Activated naive CD8-positive, alpha-beta T cell (primary cell): Measurements from ENCODE around the gene FKBP15.

Experiments
- H3K27ac Mint-ChIP-seq: one replicate; pipeline ENCODE4 v1.8.0; 2021; ENCODE audit warnings: mixed read lengths
- H3K27me3 Mint-ChIP-seq: one replicate; pipeline ENCODE4 v1.8.0; 2021; ENCODE audit warnings: mixed read lengths
- H3K36me3 Mint-ChIP-seq: one replicate; pipeline ENCODE4 v1.8.0; 2021; ENCODE audit warnings: mixed read lengths
- H3K4me1 Mint-ChIP-seq: one replicate; pipeline ENCODE4 v1.8.0; 2021; ENCODE audit warnings: low read depth, mixed read lengths
- H3K4me3 Mint-ChIP-seq: one replicate; pipeline ENCODE4 v1.8.0; 2021; ENCODE audit warnings: mild to moderate bottlenecking, mixed read lengths
- H3K9me3 Mint-ChIP-seq: one replicate; pipeline ENCODE4 v1.8.0; 2021; ENCODE audit warnings: low read depth, mixed read lengths

Gene FKBP15

DNA sequence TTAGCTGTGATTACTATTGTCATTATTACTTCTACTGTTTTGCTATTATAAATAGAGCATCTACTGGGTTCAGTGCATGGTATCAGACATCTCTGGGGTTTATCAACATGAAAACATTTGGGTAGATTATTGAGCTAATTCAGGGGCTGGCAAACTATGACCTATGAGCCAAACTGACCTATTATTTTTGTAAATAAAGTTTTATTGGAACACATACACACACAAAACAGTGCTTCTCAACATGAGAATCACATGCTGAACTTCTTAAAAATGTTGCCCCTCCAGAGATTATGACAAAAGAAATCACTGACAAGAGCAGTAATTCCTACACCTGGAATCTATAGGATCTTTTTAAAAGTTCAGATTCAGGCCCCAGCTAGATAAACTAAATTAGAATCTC lies 39.9 kb downstream of the FKBP15 start:
- H3K27ac Mint-ChIP-seq: no peak overlapping the region
- no peaks in the 10 kb centered on the region for H3K27me3 Mint-ChIP-seq
- no peaks in the 10 kb centered on the region for H3K9me3 Mint-ChIP-seq
- no peak overlapping the region for H3K4me3 Mint-ChIP-seq
- peaks cover 31% of the 10 kb centered on the region for H3K36me3 Mint-ChIP-seq
- H3K4me1 Mint-ChIP-seq: no peaks in the 10 kb centered on the region

GRCh38 chr9:113179839-113180238 lies 41.2 kb downstream of the FKBP15 start:
- no peaks in the 10 kb centered on the region for H3K4me1 Mint-ChIP-seq
- no peaks in the 10 kb centered on the region for H3K9me3 Mint-ChIP-seq
- H3K36me3 Mint-ChIP-seq: peaks cover 24% of the 10 kb centered on the region
- no peaks in the 10 kb centered on the region for H3K27me3 Mint-ChIP-seq
- no peak overlapping the region for H3K27ac Mint-ChIP-seq
- H3K4me3 Mint-ChIP-seq: no peak overlapping the region

- H3K4me3 Mint-ChIP-seq: no peak overlapping the region
- H3K9me3 Mint-ChIP-seq: no peaks in the 10 kb centered on the region
- peaks cover 27% of the 10 kb centered on the region for H3K36me3 Mint-ChIP-seq
- H3K4me1 Mint-ChIP-seq: no peaks in the 10 kb centered on the region
- no peaks in the 10 kb centered on the region for H3K27me3 Mint-ChIP-seq
- H3K27ac Mint-ChIP-seq: no peak overlapping the region
Observed at GRCh38 chr9:113178087-113178486, 43.0 kb downstream of the FKBP15 start.

DNA sequence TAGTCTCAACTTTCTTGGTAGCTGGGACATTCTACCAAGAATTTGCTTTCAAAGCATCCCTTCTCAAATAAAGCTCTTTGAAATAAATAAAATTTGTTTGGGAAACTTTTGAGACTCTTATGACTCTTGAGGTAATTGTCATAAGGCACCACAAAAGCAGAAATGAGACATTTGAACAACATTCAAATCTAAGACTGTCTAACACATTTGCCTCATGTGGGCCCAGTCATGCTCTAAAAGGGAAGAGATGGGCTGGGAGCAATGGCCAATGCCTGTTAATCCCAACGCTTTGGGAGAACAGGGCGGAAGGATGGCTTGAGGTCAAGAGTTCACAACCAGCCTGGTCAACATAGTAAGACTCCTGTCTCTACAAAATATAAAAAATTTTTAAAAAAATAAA lies 43.8 kb downstream of the FKBP15 start:
- Mint-ChIP-seq H3K4me1 (no peaks in the 10 kb centered on the region), H3K27me3 (no peaks in the 10 kb centered on the region), H3K36me3 (peaks cover 29% of the 10 kb centered on the region), H3K27ac (no peak overlapping the region), H3K9me3 (no peaks in the 10 kb centered on the region), H3K4me3 (no peak overlapping the region)

GRCh38 chr9:113176803-113177202 lies 44.3 kb downstream of the FKBP15 start:
- no peak overlapping the region for H3K27ac Mint-ChIP-seq
- H3K4me3 Mint-ChIP-seq: no peak overlapping the region
- H3K4me1 Mint-ChIP-seq: no peaks in the 10 kb centered on the region
- H3K27me3 Mint-ChIP-seq: no peaks in the 10 kb centered on the region
- H3K9me3 Mint-ChIP-seq: no peaks in the 10 kb centered on the region
- peaks cover 29% of the 10 kb centered on the region for H3K36me3 Mint-ChIP-seq

GRCh38 chr9:113173341-113173740 lies 47.7 kb downstream of the FKBP15 start:
- H3K4me1 Mint-ChIP-seq: no peaks in the 10 kb centered on the region
- H3K4me3 Mint-ChIP-seq: no peak overlapping the region
- H3K36me3 Mint-ChIP-seq: peaks cover 34% of the 10 kb centered on the region
- H3K27ac Mint-ChIP-seq: no peak overlapping the region
- no peaks in the 10 kb centered on the region for H3K9me3 Mint-ChIP-seq
- no peaks in the 10 kb centered on the region for H3K27me3 Mint-ChIP-seq

DNA sequence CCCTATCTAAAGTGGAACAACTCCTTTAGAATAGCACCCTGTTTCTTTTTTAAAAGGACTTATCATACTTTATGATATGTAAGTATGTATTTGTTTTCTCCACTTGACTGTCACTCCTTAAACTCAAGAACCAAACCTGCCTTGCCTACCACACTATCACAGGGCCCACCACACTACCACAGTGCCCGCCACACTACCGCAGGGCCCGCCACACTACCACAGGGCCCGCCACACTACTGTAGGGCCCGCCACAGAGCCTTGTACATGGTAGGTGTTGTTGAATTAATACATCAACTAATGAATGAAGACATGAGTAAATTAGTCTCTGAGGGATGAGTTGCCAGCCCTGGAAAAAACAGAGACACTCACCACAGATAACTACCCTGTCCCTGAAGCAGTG lies 52.3 kb downstream of the FKBP15 start:
- H3K4me1 Mint-ChIP-seq: no peaks in the 10 kb centered on the region
- no peaks in the 10 kb centered on the region for H3K9me3 Mint-ChIP-seq
- H3K27me3 Mint-ChIP-seq: no peaks in the 10 kb centered on the region
- H3K4me3 Mint-ChIP-seq: no peak overlapping the region
- no peak overlapping the region for H3K27ac Mint-ChIP-seq
- peaks cover 26% of the 10 kb centered on the region for H3K36me3 Mint-ChIP-seq

DNA sequence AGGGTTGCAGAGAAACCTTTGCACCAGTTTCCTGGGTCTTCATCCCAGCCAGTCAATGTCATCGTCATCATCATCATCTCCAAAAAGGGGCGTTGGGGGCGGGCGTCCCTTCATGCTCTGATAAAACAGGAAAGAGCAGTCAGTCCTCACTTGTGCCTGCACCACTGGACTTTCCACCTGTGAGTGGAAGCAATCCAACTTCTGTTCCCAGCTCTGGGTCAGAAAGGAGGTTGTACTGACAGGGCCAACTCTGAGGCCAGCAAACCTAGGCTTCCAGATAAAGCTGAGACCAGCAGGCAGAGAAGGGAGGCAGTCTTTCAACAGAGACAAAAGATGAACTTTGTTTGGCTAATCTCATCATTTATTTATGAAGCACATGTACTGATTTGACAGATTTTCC lies 55.0 kb downstream of the FKBP15 start:
- Mint-ChIP-seq H3K4me1 (no peaks in the 10 kb centered on the region), H3K27ac (no peak overlapping the region), H3K4me3 (no peak overlapping the region), H3K36me3 (peaks cover 12% of the 10 kb centered on the region), H3K9me3 (no peaks in the 10 kb centered on the region), H3K27me3 (no peaks in the 10 kb centered on the region)

DNA sequence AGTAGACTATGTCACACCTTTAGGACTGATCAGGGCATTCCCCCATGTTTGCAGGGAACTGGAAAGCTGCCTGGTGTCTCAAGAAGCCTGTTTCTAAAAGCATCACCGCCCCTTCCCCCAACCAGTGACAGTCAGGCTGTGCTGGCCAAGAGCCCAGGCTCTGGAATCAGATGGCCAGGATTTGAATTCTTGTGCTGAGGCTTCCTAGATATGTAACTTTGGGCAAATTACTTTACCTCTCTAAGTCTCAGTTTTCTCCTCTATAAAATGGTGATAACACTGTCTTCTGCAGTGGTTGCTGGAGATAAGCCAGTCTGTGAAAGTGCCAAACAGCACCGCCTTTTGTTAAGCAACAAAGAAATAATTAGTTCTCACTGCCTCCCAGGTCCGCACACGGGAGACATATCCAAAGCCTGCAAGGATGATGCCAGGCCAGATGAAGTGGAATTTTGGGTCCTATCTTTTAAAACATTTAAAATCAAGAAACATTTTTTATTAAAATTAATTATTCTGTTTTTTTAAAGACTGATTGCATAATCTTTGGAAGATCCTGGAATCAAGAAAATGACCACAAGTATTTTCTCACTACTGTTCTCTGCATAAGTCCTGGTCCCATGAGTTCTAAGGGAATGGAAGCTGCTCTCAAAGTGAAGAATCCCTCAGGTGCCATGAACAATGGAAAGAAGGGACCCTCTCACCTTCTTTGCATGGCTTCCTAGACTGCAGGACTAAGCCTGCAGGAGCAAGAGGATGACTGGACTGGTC lies 56.4 kb downstream of the FKBP15 start:
- no peaks in the 10 kb centered on the region for H3K27me3 Mint-ChIP-seq
- H3K4me3 Mint-ChIP-seq: no peak overlapping the region
- peak overlapping the region; percentile 54 for H3K27ac Mint-ChIP-seq
- no peaks in the 10 kb centered on the region for H3K9me3 Mint-ChIP-seq
- peaks cover 10% of the 10 kb centered on the region for H3K36me3 Mint-ChIP-seq
- no peaks in the 10 kb centered on the region for H3K4me1 Mint-ChIP-seq

- H3K27ac Mint-ChIP-seq: no peak overlapping the region
- peaks cover 11% of the 10 kb centered on the region for H3K36me3 Mint-ChIP-seq
Observed at GRCh38 chr9:113163001-113163400, 58.1 kb downstream of the FKBP15 start.

DNA sequence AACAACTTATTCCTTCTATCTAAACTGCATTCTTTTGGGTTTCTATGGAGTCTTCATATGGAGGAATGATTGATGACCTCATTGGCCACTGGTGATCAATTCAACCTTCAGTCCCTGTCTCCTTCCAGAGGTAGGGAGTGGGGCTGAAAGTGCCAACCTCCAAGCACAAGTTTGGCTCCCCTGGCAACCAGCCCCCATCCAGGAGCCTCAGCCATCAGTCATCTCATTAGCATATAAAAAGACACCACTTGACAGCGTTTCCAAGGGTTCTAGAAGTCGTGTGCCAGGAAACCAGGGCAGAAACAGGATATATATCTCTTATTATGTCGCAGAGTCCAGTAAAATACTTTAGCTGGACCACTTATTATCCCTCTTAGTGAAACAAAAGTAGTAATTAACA lies 60.5 kb downstream of the FKBP15 start:
- Mint-ChIP-seq H3K27ac (peak overlapping the region; percentile 58), H3K36me3 (peaks cover 9% of the 10 kb centered on the region), H3K4me1 (peaks cover 13% of the 10 kb centered on the region), H3K4me3 (no peak overlapping the region), H3K9me3 (no peaks in the 10 kb centered on the region), H3K27me3 (no peaks in the 10 kb centered on the region)

More at GRCh38 chr9:113163001-113163400, 58.1 kb downstream of the FKBP15 start:
- Mint-ChIP-seq H3K4me3 (no peak overlapping the region), H3K9me3 (no peaks in the 10 kb centered on the region), H3K27me3 (no peaks in the 10 kb centered on the region), H3K4me1 (no peaks in the 10 kb centered on the region)

DNA sequence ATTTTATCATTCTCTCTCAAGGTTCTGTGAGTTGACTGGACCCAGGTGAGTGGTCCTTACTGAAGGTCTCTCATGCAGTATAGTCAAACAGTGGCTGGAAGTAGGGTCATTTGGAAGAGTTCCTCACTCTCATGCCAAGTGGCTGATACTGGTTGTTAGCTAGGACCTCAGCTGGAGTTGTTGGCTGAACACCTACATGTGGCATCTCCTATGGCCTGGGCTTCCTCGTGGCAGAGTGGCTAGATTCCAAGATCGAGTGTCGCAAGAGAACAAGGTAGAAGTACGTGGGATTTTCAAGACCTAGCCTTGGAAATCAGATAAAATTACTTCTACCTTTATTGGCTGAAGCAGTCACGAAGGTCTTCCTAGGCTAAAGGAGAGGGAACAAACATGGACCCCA lies 62.6 kb downstream of the FKBP15 start:
- Mint-ChIP-seq H3K27ac (peak overlapping the region; percentile 24), H3K4me1 (peaks cover 22% of the 10 kb centered on the region), H3K27me3 (no peaks in the 10 kb centered on the region), H3K9me3 (no peaks in the 10 kb centered on the region), H3K36me3 (peaks cover 9% of the 10 kb centered on the region), H3K4me3 (no peak overlapping the region)

DNA sequence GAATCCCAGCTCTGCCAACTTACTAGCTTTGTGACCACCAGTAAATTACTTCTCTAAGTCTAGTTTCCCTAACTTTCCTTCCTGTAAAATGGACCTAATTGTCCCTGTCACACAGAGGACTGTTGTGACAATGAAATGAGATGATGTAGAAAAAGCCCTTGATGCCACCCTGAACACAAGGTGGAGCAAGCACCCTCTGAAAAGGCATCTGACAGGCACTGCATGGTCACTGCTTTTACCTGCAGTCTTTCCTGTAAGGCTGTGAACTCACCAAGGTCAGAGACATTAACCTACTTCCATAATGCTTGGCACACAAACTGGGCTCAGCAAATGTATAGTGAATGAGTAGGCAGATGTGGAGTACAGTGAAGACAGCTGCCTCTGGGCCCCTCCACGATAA lies 64.2 kb downstream of the FKBP15 start:
- no peaks in the 10 kb centered on the region for H3K9me3 Mint-ChIP-seq
- no peaks in the 10 kb centered on the region for H3K27me3 Mint-ChIP-seq
- peaks cover 31% of the 10 kb centered on the region for H3K4me1 Mint-ChIP-seq
- H3K4me3 Mint-ChIP-seq: peak overlapping the region; percentile 12
- H3K36me3 Mint-ChIP-seq: peaks cover 6% of the 10 kb centered on the region
- H3K27ac Mint-ChIP-seq: peak overlapping the region; percentile 37

GRCh38 chr9:113155911-113156588 lies 65.0 kb downstream of the FKBP15 start:
- H3K27me3 Mint-ChIP-seq: no peaks in the 10 kb centered on the region
- peaks cover 5% of the 10 kb centered on the region for H3K36me3 Mint-ChIP-seq
- peaks cover 36% of the 10 kb centered on the region for H3K4me1 Mint-ChIP-seq
- peak overlapping the region; percentile 50 for H3K4me3 Mint-ChIP-seq
- peak overlapping the region; percentile 83 for H3K27ac Mint-ChIP-seq
- no peaks in the 10 kb centered on the region for H3K9me3 Mint-ChIP-seq

DNA sequence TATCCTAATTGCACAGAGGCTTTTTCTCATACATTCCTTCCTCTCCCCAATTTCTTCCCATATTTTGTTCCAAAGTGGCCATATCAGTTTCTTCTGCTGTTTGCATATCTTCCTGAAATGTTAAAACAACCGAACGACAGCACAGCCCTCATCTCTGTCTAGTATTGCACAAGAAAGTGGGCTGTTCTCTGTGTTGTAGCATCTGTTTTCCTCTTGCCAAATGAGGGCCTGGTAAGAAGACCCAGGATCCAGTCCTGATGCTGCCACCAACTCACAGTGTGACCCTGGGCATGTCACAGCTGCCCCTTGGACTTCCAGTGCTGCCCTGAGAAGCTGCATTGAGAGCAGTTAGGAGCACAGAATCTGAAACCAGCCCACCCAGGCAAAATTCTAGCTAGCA lies 66.1 kb downstream of the FKBP15 start:
- Mint-ChIP-seq H3K4me1 (peaks cover 40% of the 10 kb centered on the region), H3K27me3 (no peaks in the 10 kb centered on the region), H3K36me3 (peaks cover 5% of the 10 kb centered on the region), H3K4me3 (no peak overlapping the region), H3K9me3 (no peaks in the 10 kb centered on the region), H3K27ac (peak overlapping the region; percentile 19)

DNA sequence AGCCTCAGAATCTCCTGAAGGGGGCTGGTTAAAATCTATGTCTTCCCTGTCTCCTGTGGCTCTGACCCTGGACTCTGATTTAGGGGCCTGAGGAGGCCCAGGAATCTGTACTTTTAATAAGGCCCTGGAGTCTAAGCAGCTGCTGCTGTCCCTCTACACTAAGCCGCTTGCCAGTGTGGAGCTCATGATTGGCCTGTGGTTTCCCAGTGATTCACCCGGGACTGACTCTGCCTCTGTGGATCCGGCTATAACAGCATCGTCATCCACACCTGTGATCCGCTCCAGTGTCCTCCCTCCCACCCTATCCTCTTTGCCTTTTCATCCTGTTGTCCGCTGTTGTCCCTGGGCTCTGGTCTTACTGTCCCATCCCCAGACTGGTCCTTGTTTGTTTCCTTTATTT lies 66.6 kb downstream of the FKBP15 start:
- peaks cover 40% of the 10 kb centered on the region for H3K4me1 Mint-ChIP-seq
- no peaks in the 10 kb centered on the region for H3K9me3 Mint-ChIP-seq
- H3K4me3 Mint-ChIP-seq: no peak overlapping the region
- H3K27ac Mint-ChIP-seq: peak overlapping the region; percentile 19
- no peaks in the 10 kb centered on the region for H3K27me3 Mint-ChIP-seq
- peaks cover 5% of the 10 kb centered on the region for H3K36me3 Mint-ChIP-seq
